ENCODE measurements around the gene REG4.
A peak's percentile ranks its signal among the peaks of the same experiment; 100 is the strongest.
"Not testable (repeated sequence)": the region's sequence is repeated elsewhere in the genome, so short reads cannot be mapped to it uniquely, and the experiment has no call there.

REG4 gene

GRCh38 chr1:119844206-119844605 is 32.9 kb upstream of the REG4 start:
- 0 out of 2 replicates have a peak, but pooled peaks have one; percentile 23 for TF ChIP-seq CTCF (conservative IDR thresholded peaks at IDR 0.05; ENCODE audit: low read depth, low read length)
- not testable (repeated sequence) for H3K36me3 ChIP-seq (ENCODE audit: insufficient read depth); H2AFZ ChIP-seq (ENCODE audit: low read depth); H3K4me1 ChIP-seq (ENCODE audit: low read depth, poor library complexity, severe bottlenecking); H3K9ac ChIP-seq; H4K20me1 ChIP-seq (ENCODE audit: insufficient read depth); H3K4me2 ChIP-seq; H3K27me3 ChIP-seq (ENCODE audit: insufficient read depth, low read depth); H3K4me3 ChIP-seq (IDR thresholded peaks at IDR 0.05; ENCODE audit: insufficient read depth, low read depth, low read length); H3K27ac ChIP-seq; H3K79me2 ChIP-seq (ENCODE audit: insufficient read depth, low read depth)

GRCh38 chr1:119841306-119841705 is 30.0 kb upstream of the REG4 start:
- Histone ChIP-seq H3K36me3 (ENCODE audit: insufficient read depth) (no peaks in the 10 kb centered on the region), H3K27ac (no peak overlapping the region), H4K20me1 (ENCODE audit: insufficient read depth) (no peaks in the 10 kb centered on the region), H3K9ac (no peak overlapping the region), H3K79me2 (ENCODE audit: insufficient read depth, low read depth) (no peaks in the 10 kb centered on the region), H2AFZ (ENCODE audit: low read depth) (no peak overlapping the region), H3K4me2 (no peak overlapping the region), H3K27me3 (ENCODE audit: insufficient read depth, low read depth) (no peaks in the 10 kb centered on the region), H3K4me1 (ENCODE audit: low read depth, poor library complexity, severe bottlenecking) (no peaks in the 10 kb centered on the region), H3K4me3 (IDR thresholded peaks at IDR 0.05; ENCODE audit: insufficient read depth, low read depth, low read length) (no peak overlapping the region)
- TF ChIP-seq CTCF (conservative IDR thresholded peaks at IDR 0.05; ENCODE audit: low read depth, low read length) = no peak

GRCh38 chr1:119840745-119841144 is 29.5 kb upstream of the REG4 start:
- H3K9ac ChIP-seq = no peak overlapping the region
- TF ChIP-seq CTCF (conservative IDR thresholded peaks at IDR 0.05; ENCODE audit: low read depth, low read length) = no peak
- no peak overlapping the region for H2AFZ ChIP-seq (ENCODE audit: low read depth)
- H3K27ac ChIP-seq = no peak overlapping the region
- H3K4me3 ChIP-seq (IDR thresholded peaks at IDR 0.05; ENCODE audit: insufficient read depth, low read depth, low read length) = no peak overlapping the region
- no peaks in the 10 kb centered on the region for H4K20me1 ChIP-seq (ENCODE audit: insufficient read depth)
- no peaks in the 10 kb centered on the region for H3K4me1 ChIP-seq (ENCODE audit: low read depth, poor library complexity, severe bottlenecking)
- H3K4me2 ChIP-seq = no peak overlapping the region
- H3K27me3 ChIP-seq (ENCODE audit: insufficient read depth, low read depth) = no peaks in the 10 kb centered on the region
- H3K79me2 ChIP-seq (ENCODE audit: insufficient read depth, low read depth) = no peaks in the 10 kb centered on the region
- no peaks in the 10 kb centered on the region for H3K36me3 ChIP-seq (ENCODE audit: insufficient read depth)

GRCh38 chr1:119838236-119838635 is 27.0 kb upstream of the REG4 start:
- no peak for TF ChIP-seq CTCF (conservative IDR thresholded peaks at IDR 0.05; ENCODE audit: low read depth, low read length)
- H3K4me3 ChIP-seq (IDR thresholded peaks at IDR 0.05; ENCODE audit: insufficient read depth, low read depth, low read length) = no peak overlapping the region
- H3K27me3 ChIP-seq (ENCODE audit: insufficient read depth, low read depth) = no peaks in the 10 kb centered on the region
- no peaks in the 10 kb centered on the region for H3K4me1 ChIP-seq (ENCODE audit: low read depth, poor library complexity, severe bottlenecking)
- no peaks in the 10 kb centered on the region for H4K20me1 ChIP-seq (ENCODE audit: insufficient read depth)
- H3K36me3 ChIP-seq (ENCODE audit: insufficient read depth) = no peaks in the 10 kb centered on the region
- no peak overlapping the region for H3K4me2 ChIP-seq
- no peak overlapping the region for H3K27ac ChIP-seq
- H3K79me2 ChIP-seq (ENCODE audit: insufficient read depth, low read depth) = no peaks in the 10 kb centered on the region
- H2AFZ ChIP-seq (ENCODE audit: low read depth) = no peak overlapping the region
- H3K9ac ChIP-seq = no peak overlapping the region

- H3K9ac ChIP-seq = no peak overlapping the region
- H3K27ac ChIP-seq = no peak overlapping the region
- H3K4me3 ChIP-seq (IDR thresholded peaks at IDR 0.05; ENCODE audit: insufficient read depth, low read depth, low read length) = no peak overlapping the region
- H3K4me1 ChIP-seq (ENCODE audit: low read depth, poor library complexity, severe bottlenecking) = no peaks in the 10 kb centered on the region
- no peaks in the 10 kb centered on the region for H3K79me2 ChIP-seq (ENCODE audit: insufficient read depth, low read depth)
- TF ChIP-seq CTCF (conservative IDR thresholded peaks at IDR 0.05; ENCODE audit: low read depth, low read length) = no peak
- H3K36me3 ChIP-seq (ENCODE audit: insufficient read depth) = no peaks in the 10 kb centered on the region
- no peaks in the 10 kb centered on the region for H4K20me1 ChIP-seq (ENCODE audit: insufficient read depth)
- H3K27me3 ChIP-seq (ENCODE audit: insufficient read depth, low read depth) = no peaks in the 10 kb centered on the region
- no peak overlapping the region for H2AFZ ChIP-seq (ENCODE audit: low read depth)
- H3K4me2 ChIP-seq = no peak overlapping the region
Measured at GRCh38 chr1:119834990-119835389, 23.7 kb upstream of the REG4 start.

Data from KMS-11 (cell line).